ENCODE results near the gene HES2.
"Not testable (repeated sequence)": the region's sequence is repeated elsewhere in the genome, so short reads cannot be mapped to it uniquely, and the experiment has no call there.

Gene HES2

GRCh38 chr1:6409053-6409452, 10.7 kb downstream of the HES2 start:
- TF ChIP-seq CTCF (conservative IDR thresholded peaks at IDR 0.05; ENCODE audit: low read depth, low read length) = no peak
- H3K4me3 ChIP-seq (ENCODE audit: low read length) = no peak overlapping the region
- DNase-seq (ENCODE audit: low read depth) = no peak

DNA sequence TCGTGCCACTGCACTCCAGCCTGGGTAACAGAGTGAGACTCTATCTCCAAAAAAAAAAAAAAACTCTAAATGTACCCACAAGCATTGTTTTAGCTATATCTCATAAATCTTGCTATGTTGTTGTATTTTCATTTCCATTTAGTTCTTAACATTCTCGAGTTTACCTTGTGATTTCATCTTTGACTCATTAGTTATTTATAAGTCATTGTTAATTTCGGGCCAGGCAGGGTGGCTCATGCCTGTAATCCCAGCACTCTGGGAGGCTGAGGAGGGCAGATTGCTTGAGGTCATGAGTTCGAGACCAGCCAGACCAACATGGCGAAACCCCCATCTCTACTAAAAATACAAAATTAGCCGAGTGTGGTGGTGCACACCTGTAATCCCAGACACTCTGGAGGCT, 11.7 kb downstream of the HES2 start:
- no peak for TF ChIP-seq CTCF (conservative IDR thresholded peaks at IDR 0.05; ENCODE audit: low read depth, low read length)
- no peak for DNase-seq (ENCODE audit: low read depth)
- H3K4me3 ChIP-seq (ENCODE audit: low read length) = no peak overlapping the region

DNA sequence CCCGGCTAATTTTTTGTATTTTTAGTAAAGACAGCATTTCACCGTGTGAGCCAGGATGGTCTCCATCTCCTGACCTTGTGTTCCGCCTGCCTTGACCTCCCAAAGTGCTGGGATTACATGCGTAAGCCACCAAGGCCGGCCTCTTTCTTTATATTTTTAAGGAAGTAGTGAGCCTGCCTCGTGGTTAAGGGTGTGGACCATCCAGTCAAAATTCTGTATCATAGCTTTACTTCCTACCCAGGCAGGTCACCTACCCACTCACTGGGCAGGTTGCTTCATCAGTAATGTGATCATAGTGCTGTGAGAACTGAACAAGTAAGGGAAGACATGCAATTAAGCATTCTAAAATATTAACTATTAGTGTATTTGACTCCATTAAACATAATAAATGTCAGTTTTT, 18.0 kb downstream of the HES2 start:
- H3K4me3 ChIP-seq (ENCODE audit: low read length) = no peak overlapping the region
- no peak for DNase-seq (ENCODE audit: low read depth)
- no peak for TF ChIP-seq CTCF (conservative IDR thresholded peaks at IDR 0.05; ENCODE audit: low read depth, low read length)

- no peak for TF ChIP-seq CTCF (conservative IDR thresholded peaks at IDR 0.05; ENCODE audit: low read depth, low read length)
- DNase-seq (ENCODE audit: low read depth) = no peak
- H3K4me3 ChIP-seq (ENCODE audit: low read length) = no peak overlapping the region
Observed at GRCh38 chr1:6399294-6399693, 20.4 kb downstream of the HES2 start.

DNA sequence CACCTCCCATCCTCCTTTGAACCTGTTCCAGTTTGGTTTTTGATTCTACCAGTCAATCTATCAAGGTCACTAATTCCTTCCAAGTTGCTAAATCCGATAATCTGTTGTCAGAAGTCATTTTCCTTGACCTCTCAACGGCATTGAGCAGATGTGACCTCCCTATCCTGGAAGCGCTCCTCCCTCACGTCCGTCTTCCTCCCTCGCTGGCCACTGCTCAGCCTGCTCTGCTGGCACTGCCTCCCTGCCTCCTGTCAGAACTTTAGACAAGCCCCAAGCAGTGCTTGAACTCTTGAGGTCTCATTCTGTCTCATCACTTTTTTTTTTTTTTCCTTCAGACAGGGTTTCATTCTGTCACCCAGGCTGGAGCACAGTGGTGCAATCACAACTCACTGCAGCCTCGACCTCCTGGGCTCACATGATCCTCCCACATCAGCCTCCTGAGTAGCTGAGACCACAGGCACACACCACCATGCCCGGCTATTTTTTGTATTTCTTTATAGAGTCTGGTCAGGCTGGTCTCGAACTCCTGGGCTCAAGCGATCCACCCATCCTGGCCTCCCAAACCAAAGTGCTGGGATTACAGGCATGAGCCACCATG, 21.8 kb downstream of the HES2 start:
- no peak for TF ChIP-seq CTCF (conservative IDR thresholded peaks at IDR 0.05; ENCODE audit: low read depth, low read length)
- DNase-seq (ENCODE audit: low read depth) = no peak
- no peak overlapping the region for H3K4me3 ChIP-seq (ENCODE audit: low read length)

DNA sequence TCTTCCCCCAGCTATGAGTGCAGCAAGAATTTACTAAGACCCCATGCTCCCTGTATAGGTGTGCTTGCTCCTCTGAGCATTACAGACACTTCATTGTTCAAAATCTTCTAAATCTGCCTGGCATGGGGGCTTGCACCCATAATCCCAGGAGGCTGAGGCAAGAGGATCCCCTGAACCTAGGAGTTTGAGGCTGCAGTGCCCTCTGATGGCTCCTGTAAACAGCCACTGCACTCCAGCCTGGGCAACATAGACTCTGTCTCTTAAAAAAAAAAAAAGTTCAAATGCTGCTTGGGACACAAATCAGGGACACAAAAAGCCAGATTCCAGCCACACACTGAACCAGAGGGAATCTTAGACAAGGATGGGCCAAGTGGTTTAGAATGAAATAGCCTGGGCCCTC, 22.7 kb downstream of the HES2 start:
- TF ChIP-seq CTCF (conservative IDR thresholded peaks at IDR 0.05; ENCODE audit: low read depth, low read length) = peak; percentile 12

DNA sequence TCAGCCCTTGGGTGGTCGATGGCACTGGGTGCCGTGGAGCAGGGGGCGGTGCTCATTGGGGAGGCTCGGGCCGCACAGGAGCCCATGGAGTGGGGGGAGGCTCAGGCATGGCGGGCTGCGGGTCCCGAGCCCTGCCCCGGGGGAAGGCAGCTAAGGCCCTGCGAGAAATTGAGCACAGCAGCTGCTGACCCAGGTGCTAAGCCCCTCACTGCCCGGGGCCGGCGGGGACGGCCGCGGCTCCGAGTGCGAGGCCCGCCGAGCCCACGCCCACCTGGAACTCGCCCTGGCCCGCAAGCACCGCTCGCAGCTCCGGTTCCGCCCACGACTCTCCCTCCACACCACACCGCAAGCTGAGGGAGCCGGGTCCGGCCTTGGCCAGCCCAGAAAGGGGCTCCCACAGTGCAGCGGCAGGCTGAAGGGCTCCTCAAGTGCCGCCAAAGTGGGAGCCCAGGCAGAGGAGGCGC, 23.9 kb downstream of the HES2 start:
- not testable (repeated sequence) for H3K4me3 ChIP-seq (ENCODE audit: low read length); DNase-seq (ENCODE audit: low read depth)

More for the DNA sequence above, 22.7 kb downstream of the HES2 start:
- no peak overlapping the region for H3K4me3 ChIP-seq (ENCODE audit: low read length)
- no peak for DNase-seq (ENCODE audit: low read depth)

DNA sequence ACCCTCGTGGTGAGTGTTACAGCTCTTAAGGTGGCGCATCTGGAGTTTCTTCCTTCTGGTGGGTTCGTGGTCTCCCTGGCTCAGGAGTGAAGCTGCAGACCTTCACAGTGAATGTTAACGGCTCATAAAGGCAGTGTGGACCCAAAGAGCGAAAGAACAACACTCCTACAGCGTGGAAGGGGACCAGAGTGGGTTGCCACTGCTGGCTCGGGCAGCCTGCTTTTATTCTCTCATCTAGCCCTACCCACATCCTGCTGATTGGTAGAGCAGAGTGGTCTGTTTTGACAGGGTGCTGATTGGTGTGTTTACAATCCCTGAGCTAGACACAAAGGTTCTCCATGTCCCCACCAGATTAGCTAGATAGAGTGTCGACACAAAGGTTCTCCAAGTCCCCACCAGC, 24.6 kb downstream of the HES2 start:
- not testable (repeated sequence) for H3K4me3 ChIP-seq (ENCODE audit: low read length); DNase-seq (ENCODE audit: low read depth)

Measured in retinal pigment epithelial cell (primary cell).